ENCODE results near the gene ZNF738.
"Not testable (repeated sequence)": the region's sequence is repeated elsewhere in the genome, so short reads cannot be mapped to it uniquely, and the experiment has no call there.

The ZNF738 gene

DNA sequence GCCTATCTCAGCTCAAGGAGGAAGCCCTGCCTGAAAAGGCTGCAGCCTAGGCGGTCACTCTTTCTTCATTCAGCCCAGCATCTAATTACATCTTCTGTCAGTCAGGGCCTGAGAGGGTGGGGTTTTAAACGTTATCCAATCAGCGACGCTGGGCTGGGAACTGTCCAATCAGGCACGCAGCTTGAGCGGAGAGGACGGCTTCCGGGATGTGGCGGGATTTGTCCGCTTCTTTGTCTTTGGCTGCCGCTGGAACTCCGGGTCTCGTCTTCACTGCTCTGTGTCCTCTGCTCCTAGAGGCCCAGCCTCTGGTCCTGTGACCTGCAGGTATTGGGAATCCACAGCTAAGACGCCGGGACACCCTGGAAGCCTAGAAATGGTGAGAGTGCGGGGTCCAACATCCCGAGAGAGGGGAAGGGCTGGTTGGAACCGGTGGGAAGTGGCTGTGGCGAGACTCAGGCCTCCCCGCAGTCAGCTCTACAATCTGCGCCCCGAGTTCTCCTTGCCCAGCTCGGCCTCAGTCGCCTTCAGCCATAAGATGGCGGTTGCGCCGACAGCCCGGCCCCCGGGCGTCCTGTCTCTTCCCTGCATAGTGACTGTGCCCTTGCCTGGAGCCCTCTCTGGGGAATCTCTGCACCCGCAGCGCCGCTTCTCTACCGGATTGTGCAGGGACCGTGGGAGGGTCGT is at the start of gene ZNF738:
TSS of gene ZNF738 (plus strand) at position 233 of the 684 bp plus-strand sequence. CDS start at position 374, 141 bp downstream.
- peak; percentile 95 to 97 for DNase-seq

DNA sequence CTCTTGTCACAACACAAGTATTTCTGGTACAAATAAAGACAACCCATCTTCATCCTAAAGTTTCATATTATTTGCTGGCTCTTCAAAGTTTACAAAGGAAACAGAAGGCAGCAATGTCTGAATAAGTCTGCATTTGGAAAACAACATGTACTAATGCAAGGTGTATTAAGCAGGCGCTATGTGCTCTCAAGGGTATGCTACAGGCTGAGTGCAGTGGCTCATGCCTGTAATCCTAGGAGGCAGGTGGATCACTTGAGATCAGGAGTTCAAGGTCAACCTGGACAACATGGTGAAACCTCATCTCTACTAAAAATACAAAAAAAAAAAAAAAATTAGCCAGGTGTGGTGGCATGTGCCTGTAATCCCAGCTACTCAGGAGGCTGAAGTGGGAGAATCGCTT is 46.0 kb upstream of the ZNF738 start:
- DNase-seq = not testable (repeated sequence)

- DNase-seq = no peak
These were observed 44.1 kb upstream of the ZNF738 start for GRCh38 chr19:21314676-21315075.

DNA sequence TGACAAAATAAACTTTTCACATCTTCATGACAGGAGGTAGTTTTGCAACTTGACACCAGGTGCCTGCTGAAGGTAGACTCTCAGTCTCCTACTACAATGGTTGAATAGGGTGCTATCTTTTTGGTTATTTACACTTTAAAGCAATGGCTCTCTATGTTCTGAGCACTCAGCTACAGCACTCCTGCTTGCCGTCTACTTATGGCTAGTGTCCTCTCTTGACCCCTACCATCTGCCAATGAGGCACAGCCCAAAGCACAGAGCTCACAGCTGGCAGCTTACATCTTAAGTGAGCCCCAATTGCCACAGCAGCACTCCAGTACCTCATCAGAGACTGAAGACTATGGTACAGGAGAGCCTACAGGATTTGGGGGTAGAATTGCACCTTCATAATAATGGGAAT is 41.0 kb upstream of the ZNF738 start:
- no peak for DNase-seq

- no peak for DNase-seq
These were observed 37.7 kb upstream of the ZNF738 start for GRCh38 chr19:21321134-21321533.

- DNase-seq = no peak
These were observed 36.8 kb upstream of the ZNF738 start for GRCh38 chr19:21321996-21322395.

DNA sequence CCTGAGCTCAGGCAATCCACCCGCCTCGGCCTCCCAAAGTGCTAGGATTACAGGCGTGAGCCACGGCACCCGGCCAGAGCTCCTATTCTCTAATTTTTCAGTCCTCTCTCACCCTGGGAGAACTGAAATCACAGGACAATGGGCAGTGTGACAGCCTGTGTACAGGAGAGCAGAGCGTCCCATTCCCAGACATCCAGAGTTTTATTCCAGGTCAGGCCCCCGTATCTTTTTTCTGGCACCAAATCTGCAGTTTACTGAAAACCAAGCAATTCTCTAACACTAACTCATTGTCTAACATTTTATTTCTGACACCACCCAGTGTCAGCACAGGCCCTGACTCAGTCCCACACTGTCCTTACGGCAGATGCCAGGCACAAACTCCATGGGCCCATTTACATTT is 36.3 kb upstream of the ZNF738 start:
- no peak for DNase-seq

DNA sequence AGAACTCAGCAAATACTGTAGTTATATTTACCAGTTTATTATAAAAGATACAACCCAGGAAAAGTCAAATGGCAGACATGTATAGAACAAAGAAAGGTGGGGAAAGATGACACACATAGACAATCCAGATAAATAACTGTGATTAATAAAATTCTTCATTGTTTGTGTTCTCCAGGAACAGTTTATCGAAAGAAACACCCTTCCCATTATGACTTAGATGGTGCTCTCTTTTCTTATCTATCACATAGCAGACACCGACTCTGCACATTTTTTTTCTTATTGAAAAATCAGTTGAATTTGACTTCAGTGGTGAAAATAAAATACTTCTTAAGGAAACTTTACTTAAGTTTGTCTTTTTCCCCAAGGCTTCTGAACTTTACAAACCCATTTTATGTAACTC is 35.8 kb upstream of the ZNF738 start:
- no peak for DNase-seq

- no peak for DNase-seq
These were observed 32.6 kb upstream of the ZNF738 start for GRCh38 chr19:21326169-21326568.

DNA sequence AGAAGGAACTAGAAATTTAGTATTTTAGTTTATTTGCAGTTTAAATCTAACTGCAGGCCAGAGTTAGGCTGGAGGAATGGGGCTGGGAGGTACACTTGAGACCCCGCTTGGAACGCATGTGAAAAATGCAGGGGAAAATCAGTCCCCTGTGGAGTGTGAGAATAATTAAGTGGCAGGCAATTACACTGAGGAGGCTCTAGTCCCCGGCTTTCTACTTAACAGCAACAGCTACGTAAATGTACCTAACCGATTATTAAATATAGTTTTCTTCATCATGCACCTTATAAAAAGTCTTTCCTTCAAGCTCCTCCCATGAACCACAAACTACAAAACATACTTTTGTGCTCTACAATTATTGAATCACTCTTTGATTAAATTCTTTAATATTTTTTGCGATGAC is 30.4 kb upstream of the ZNF738 start:
- peak; percentile 17 to 36 for DNase-seq

DNA sequence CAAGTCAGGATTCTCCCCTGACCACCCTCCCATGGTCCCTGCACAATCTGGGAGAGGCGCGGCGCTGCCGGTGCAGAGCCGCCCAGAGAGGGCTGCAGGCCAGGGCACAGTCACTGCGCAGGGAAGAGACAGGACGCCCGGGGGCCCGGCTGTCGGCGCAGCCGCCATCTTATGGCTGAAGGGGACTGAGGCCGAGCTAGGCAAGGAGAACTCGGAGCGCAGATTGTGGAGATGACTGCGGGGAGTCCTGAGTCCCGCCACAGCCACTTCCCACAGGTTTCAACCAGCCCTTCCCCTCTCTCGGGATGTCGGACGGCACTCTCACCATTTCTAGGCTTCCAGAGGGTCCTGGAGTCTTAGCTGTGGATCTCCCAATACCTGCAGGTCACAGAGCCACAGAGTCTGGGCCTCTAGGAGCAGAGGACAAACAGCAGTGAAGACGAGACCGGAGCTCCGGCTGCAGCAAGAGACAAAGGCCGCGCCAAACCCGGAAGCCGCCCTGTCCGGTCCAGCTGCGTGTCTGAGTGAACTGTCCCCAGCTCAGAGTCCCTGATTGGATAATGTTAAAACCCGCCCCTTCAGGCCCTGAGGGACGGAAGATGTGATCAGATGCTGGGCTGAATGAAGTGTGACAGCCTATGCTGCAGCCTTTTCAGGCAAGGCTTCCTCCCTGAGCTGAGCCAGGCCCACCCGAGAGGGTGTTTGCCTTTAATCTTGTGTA is 29.8 kb upstream of the ZNF738 start, which contains the start of gene ZNF708:
TSS of gene ZNF708 (minus strand) at position 526 of the 721 bp plus-strand sequence. CDS start at position 328, 198 bp downstream.
- peak; percentile 89 to 95 for DNase-seq

DNA sequence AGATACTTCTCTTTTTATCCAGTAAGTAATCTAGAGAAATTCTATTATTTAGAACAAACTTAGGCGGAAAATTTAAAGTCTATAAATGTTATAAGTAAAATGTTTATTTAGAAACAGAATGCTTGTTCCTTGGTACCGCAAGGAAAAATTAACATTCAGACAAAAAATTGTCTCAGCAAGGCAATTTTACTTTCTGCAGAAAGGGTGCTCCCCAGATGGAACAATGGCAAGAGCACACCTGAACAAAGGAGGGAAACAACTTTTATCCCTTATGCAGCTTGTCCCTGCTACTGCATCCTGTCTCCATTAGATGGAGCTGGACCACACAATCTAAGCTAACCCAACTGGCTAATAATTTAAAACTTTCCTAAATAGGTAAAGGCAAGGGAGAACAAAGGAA is 23.1 kb upstream of the ZNF738 start:
- no peak for DNase-seq

GRCh38 chr19:21344841-21345240 is 14.0 kb upstream of the ZNF738 start:
- DNase-seq = not testable (repeated sequence)

GRCh38 chr19:21352830-21353229 is 6.0 kb upstream of the ZNF738 start:
- DNase-seq = no peak

DNA sequence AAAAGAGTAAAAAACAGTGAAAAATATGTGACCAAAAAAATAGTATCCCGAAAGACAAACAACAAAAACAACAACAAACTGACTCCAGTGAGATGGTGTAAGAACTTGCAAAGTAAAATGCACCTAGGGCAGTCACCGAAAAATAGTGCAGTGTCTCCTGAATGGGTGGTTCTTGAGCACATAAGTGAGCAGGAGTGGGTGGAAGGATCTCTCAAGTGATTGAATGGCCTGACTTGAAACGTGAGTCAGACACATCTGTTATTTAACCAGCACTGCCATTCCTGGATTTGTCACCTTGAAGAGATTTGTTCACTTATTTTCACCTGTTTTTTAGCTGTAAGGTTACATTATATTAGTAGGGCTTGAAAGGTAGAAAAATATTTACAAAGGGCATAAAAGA is 3.5 kb downstream of the ZNF738 start:
- no peak for DNase-seq

DNA sequence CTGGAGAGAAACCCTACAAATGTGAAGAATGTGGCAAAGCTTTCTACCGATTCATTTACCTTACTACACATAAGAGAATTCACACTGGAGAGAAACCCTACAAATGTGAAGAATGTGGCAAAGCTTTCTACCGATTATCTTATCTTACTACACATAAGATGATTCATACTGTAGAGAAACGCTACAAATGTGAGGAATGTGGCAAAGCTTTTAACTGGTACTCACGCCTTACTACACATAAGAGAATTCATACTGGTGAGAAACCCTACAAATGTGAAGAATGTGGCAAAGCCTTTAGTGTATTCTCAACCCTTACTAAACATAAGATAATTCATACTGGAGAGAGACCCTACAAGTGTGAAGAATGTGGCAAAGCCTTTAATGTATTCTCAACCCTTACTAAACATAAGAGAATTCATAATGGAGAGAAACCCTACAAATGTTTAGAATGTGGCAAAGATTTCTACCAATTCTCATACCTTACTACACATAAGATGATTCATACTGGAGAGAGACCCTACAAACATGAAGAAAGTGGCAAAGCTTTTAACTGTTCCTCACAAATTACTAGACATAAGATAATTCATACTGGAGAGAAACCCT is 25.3 kb downstream of the ZNF738 start:
- no peak for DNase-seq

DNA sequence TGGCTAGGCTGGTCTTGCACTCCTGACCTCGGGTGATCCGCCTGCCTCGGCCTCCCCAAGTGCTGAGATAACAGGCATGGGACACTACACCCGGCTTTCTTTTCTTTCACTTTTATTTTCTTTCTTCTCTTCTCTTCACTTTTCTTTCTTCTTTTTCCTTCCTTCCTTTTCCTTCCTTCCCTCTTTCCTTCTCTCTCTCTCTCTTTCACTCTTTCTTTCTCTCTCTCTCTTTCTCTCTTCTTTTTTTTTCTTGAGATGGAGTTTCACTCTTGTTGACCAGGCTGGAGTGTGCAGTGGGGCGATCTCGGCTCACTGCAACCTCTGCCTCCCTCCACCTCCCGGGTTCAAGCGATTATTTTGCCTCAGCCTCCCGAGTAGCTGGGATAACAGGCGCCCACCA is 37.3 kb downstream of the ZNF738 start:
- DNase-seq = no peak

DNA sequence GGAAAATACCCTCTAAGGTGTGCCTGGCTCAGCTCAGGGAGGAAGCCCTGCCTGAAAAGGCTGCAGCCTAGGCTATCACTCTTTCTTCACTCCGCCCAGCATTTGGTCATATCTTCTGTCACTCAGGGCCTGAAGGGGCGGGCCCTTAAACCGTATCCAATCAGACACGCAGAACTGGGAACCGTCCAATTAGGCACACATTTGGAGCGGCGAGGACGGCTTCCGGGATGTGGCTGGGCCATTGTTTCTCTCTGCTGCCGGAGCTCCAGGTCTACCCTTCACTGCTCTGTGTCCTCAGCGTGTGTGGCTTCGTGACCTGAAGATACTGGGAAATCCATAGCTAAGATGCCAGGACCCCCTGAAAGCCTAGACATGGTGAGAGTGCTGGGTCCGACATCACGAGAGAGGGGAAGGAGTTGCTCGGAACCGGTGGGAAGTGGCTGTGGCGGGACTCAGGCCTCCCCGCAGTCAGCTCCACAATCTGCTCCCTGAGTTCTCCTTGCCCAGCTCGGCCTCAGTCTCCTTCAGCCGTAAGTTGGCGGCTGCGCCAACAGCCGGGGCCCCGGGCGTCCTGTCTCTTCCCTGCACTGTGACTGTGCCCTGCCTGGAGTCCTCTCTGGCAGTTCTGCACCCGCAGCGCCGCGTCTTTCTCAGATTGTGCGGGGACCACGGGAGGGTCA is 38.2 kb downstream of the ZNF738 start, which contains the start of gene ZNF493:
TSS of gene ZNF493 (plus strand) at position 241 of the 680 bp plus-strand sequence. CDS start at position 346, 105 bp downstream.
- DNase-seq = peak; percentile 94 to 97

DNA sequence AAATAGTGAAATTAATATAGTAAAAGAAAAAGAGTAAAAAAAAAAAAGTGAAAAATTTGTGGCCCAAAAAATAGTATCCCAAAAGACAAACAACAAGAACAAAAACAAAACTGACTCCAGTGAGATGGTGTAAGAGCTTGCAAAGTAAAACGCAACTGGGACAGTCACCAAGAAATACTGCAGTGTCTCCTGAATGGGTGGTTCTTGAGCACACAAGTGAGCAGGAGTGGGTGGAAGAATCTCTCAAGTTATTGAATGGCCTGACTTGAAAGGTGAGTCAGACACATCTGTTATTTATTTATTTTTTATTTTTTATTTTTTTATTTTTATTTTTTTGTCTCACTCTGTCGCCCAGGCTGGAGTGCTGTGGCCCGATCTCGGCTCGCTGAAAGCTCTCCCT is 40.1 kb downstream of the ZNF738 start:
- no peak for DNase-seq

- no peak for DNase-seq
These were observed 43.6 kb downstream of the ZNF738 start for GRCh38 chr19:21402303-21402985.

DNA sequence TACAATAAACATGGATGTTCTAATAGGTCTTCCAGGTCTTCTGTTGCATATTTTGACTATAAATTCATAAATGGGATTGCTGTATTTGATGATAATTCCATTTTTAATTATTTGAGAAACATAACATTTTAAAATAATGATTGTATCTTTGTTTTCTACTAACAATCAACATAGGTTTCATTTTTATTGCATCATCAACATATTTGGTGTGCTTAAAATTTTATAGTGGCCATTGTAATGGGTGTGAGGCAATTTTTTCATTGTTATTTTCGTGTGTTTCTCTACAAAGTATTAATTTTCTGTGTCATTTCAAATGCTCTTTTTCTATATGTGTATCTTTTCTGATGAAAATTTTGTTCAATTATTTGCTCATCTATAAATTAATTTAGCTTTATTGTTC is 51.4 kb downstream of the ZNF738 start:
- no peak for DNase-seq

- DNase-seq = no peak
These were observed 63.4 kb downstream of the ZNF738 start for GRCh38 chr19:21422244-21422643.

Measured in NCI-H2081 (cell line).